HG03558 (cell line): Measurements from ENCODE around the gene BSN.

ENCODE experiments used
- ATAC-seq: cut with Tn5 transposase; IDR thresholded peaks from one replicate; pipeline ENCODE4 v1.9.1; 2021; ENCODE audit warnings: moderate number of reproducible peaks; ENCODE audit not compliant: unreplicated experiment; ENCODE audit errors: extremely low read depth

The BSN gene

GRCh38 chr3:49652218-49652902 is 98.1 kb downstream of the BSN start:
- no peak for ATAC-seq

- ATAC-seq = no peak
Observed at GRCh38 chr3:49652903-49653415, 98.7 kb downstream of the BSN start.

GRCh38 chr3:49653621-49654020 is 99.3 kb downstream of the BSN start:
- ATAC-seq = no peak

GRCh38 chr3:49654176-49654825 is 100.0 kb downstream of the BSN start:
- no peak for ATAC-seq

- no peak for ATAC-seq
Observed at GRCh38 chr3:49654955-49655556, 100.8 kb downstream of the BSN start.

- ATAC-seq = no peak
Observed at GRCh38 chr3:49655731-49656285, 101.5 kb downstream of the BSN start.

GRCh38 chr3:49656541-49657112 is 102.3 kb downstream of the BSN start:
- no peak for ATAC-seq

- ATAC-seq = no peak
Observed at GRCh38 chr3:49657208-49657915, 103.1 kb downstream of the BSN start.

- no peak for ATAC-seq
Observed at GRCh38 chr3:49658711-49659110, 104.4 kb downstream of the BSN start.

- ATAC-seq = no peak
Observed at GRCh38 chr3:49659756-49660155, 105.5 kb downstream of the BSN start.

GRCh38 chr3:49661281-49661680 is 107.0 kb downstream of the BSN start:
- no peak for ATAC-seq

GRCh38 chr3:49662021-49662420 is 107.7 kb downstream of the BSN start:
- no peak for ATAC-seq

- no peak for ATAC-seq
Observed at GRCh38 chr3:49662720-49663413, 108.6 kb downstream of the BSN start.

GRCh38 chr3:49663831-49664230 is 109.6 kb downstream of the BSN start:
- no peak for ATAC-seq

- no peak for ATAC-seq
Observed at GRCh38 chr3:49664300-49664699, 110.0 kb downstream of the BSN start.

GRCh38 chr3:49665822-49666519 is 111.7 kb downstream of the BSN start:
- no peak for ATAC-seq

GRCh38 chr3:49666592-49666991 is 112.3 kb downstream of the BSN start:
- no peak for ATAC-seq

- ATAC-seq = no peak
Observed at GRCh38 chr3:49667701-49668413, 113.6 kb downstream of the BSN start.
